ENCODE data around the gene ICA1.

DNA sequence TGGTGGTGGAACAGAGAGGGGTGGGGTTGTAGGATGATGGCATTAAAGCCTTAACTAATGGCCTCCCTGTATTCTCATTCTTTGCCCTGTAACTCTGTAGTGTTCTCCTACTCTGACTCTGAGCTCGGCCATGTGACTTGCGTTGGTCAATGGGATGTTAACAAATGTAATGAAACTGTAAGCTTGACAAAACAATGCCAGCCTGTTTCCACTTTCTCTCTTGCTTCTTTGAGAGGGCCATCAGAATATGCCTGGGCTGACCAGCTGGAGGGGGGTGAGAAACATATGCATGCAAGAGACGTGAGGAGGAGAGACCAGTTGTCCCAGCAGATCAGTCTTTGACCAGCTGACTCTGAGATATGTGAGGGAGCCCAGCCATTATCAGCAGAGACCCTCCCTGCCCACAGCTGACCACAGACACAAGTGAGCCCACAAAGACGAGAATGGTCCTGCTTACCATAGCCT, 100.6 kb downstream of the ICA1 start:
- no peak for TF ChIP-seq CTCF (IDR thresholded peaks at IDR 0.05 in 8 of 11, conservative IDR thresholded peaks at IDR 0.05 in 3 of 11)
- TF ChIP-seq POLR2A (IDR thresholded peaks at IDR 0.05), result no peak
- TF ChIP-seq POLR2AphosphoS5 (IDR thresholded peaks at IDR 0.05), result no peak

All from spleen (tissue), 7 donors.